Neural progenitor cell (in vitro differentiated cells): ENCODE measurements around the gene MAN2A1. TPM values are rescaled to one million over a fixed set of nuclear protein-coding genes. Genes with fewer than 3 reads are reported as not detected.
A peak's percentile ranks its signal among the peaks of the same experiment; 100 is the strongest.

Experiments
- DNase-seq: peaks from one replicate; pipeline ENCODE4 v3.0.0-alpha.2; 2016; ENCODE audit warnings: low spot score
- H2AFZ ChIP-seq: fragments of 200-600 bp; sonication (generic); replicated peaks from 2 replicates; pipeline ENCODE4 v1.6.1; 2016; ENCODE audit warnings: antibody characterized with exemption
- H3F3A ChIP-seq: fragments of 200-600 bp; sonication (generic); 2 replicates; pipeline ENCODE4 v1.6.1; 2016; ENCODE audit warnings: antibody characterized with exemption, low read depth
- H3K27ac ChIP-seq: fragments of 200-600 bp; sonication (generic); 2 replicates; pipeline ENCODE4 v1.5.1; 2016; ENCODE audit warnings: mild to moderate bottlenecking
- H3K27me3 ChIP-seq: fragments of 200-600 bp; sonication (generic); 2 replicates; pipeline ENCODE4 v1.6.1; 2016; ENCODE audit warnings: mild to moderate bottlenecking, moderate library complexity
- H3K36me3 ChIP-seq: fragments of 200-600 bp; sonication (generic); 2 replicates; pipeline ENCODE4 v1.5.1; 2016
- H3K4me1 ChIP-seq: fragments of 200-600 bp; sonication (generic); 2 replicates; pipeline ENCODE4 v1.6.1; 2016; ENCODE audit warnings: mixed run types
- H3K4me2 ChIP-seq: fragments of 200-600 bp; sonication (generic); 2 replicates; pipeline ENCODE4 v1.6.1; 2016
- H3K4me3 ChIP-seq: fragments of 200-600 bp; sonication (generic); 2 replicates; pipeline ENCODE4 v1.5.1; 2016
- H3K79me2 ChIP-seq: fragments of 200-600 bp; sonication (generic); 2 replicates; pipeline ENCODE4 v1.6.1; 2016; ENCODE audit warnings: low read depth
- H3K9ac ChIP-seq: fragments of 200-600 bp; sonication (generic); 2 replicates; pipeline ENCODE4 v1.6.1; 2016
- H3K9me3 ChIP-seq: fragments of 200-600 bp; sonication (generic); 2 replicates; pipeline ENCODE4 v1.5.1; 2016; ENCODE audit warnings: low read depth
- H4K20me1 ChIP-seq: fragments of 200-600 bp; sonication (generic); 2 replicates; pipeline ENCODE4 v1.6.1; 2016; ENCODE audit warnings: low read depth
- H3K27ac Mint-ChIP-seq: 3 replicates; pipeline ENCODE4 v1.8.0; 2021; ENCODE audit warnings: mixed read lengths
- H3K27me3 Mint-ChIP-seq: 2 replicates; pipeline ENCODE4 v1.8.0; 2022; ENCODE audit warnings: low read depth, mild to moderate bottlenecking, inconsistent platforms, moderate library complexity, mixed read lengths; ENCODE audit not compliant: insufficient read depth
- H3K36me3 Mint-ChIP-seq: 3 replicates; pipeline ENCODE4 v1.8.0; 2021; ENCODE audit warnings: mixed read lengths
- H3K4me1 Mint-ChIP-seq: 3 replicates; pipeline ENCODE4 v1.8.0; 2021; ENCODE audit warnings: mixed read lengths
- H3K4me3 Mint-ChIP-seq: 3 replicates; pipeline ENCODE4 v1.8.0; 2021; ENCODE audit warnings: mild to moderate bottlenecking, moderate library complexity, mixed read lengths
- H3K9me3 Mint-ChIP-seq: 3 replicates; pipeline ENCODE4 v1.8.0; 2020; ENCODE audit warnings: mixed read lengths
- CTCF ChIP-seq: fragments of 200-600 bp; sonication (generic); IDR thresholded peaks from 2 replicates; pipeline ENCODE4 v1.5.1; 2017; ENCODE audit warnings: antibody characterized with exemption, mild to moderate bottlenecking
- EZH2 ChIP-seq: fragments of 200-600 bp; sonication (generic); IDR thresholded peaks from 2 replicates; pipeline ENCODE4 v1.6.1; 2017; ENCODE audit warnings: antibody characterized with exemption, mild to moderate bottlenecking, moderate library complexity
- EZH2phosphoT487 ChIP-seq: fragments of 200-600 bp; sonication (generic); IDR thresholded peaks from 2 replicates; pipeline ENCODE4 v1.6.1; 2017; ENCODE audit warnings: antibody characterized with exemption
- total RNA-seq: library from RNA; depleted of rRNA; stranded (reverse); fragments of >200 nt; gene quantifications from 2 replicates; pipeline ENCODE4 v1.2.3, GENCODE V29; 2015; ENCODE audit warnings: low replicate concordance

The MAN2A1 gene
- total RNA-seq, 1 donor from 2014 or later = 130 TPM

GRCh38 chr5:109693535-109694400, 4.0 kb downstream of the MAN2A1 start:
- H3K27ac Mint-ChIP-seq = peak overlapping the region; percentile 57
- Histone ChIP-seq H3K4me3 (peak overlapping the region; percentile 65), H3K4me2 (peak overlapping the region; percentile 84), H3K27ac (no peak overlapping the region), H3K36me3 (no peaks in the 10 kb centered on the region), H3K4me1 (peaks cover 49% of the 10 kb centered on the region), H3K9ac (no peak overlapping the region), H3F3A (peaks cover 8% of the 10 kb centered on the region), H3K9me3 (no peaks in the 10 kb centered on the region), H2AFZ (no peak overlapping the region), H3K79me2 (peaks cover 90% of the 10 kb centered on the region), H4K20me1 (peaks cover 68% of the 10 kb centered on the region), H3K27me3 (no peaks in the 10 kb centered on the region)
- TF ChIP-seq EZH2phosphoT487 = no peak
- no peak for TF ChIP-seq CTCF
- TF ChIP-seq EZH2 = no peak
- H3K4me3 Mint-ChIP-seq = no peak overlapping the region
- peaks cover 24% of the 10 kb centered on the region for H3K9me3 Mint-ChIP-seq
- peak; percentile 31 for DNase-seq
- peaks cover 2% of the 10 kb centered on the region for H3K27me3 Mint-ChIP-seq
- peaks cover 24% of the 10 kb centered on the region for H3K4me1 Mint-ChIP-seq
- peaks cover 60% of the 10 kb centered on the region for H3K36me3 Mint-ChIP-seq

GRCh38 chr5:109694451-109694891, 4.7 kb downstream of the MAN2A1 start:
- Histone ChIP-seq H3K79me2 (peaks cover 97% of the 10 kb centered on the region), H3K9ac (no peak overlapping the region), H3K27me3 (no peaks in the 10 kb centered on the region), H3F3A (peaks cover 2% of the 10 kb centered on the region), H3K9me3 (no peaks in the 10 kb centered on the region), H3K27ac (no peak overlapping the region), H3K36me3 (peaks cover 6% of the 10 kb centered on the region), H2AFZ (no peak overlapping the region), H4K20me1 (peaks cover 68% of the 10 kb centered on the region), H3K4me3 (no peak overlapping the region), H3K4me1 (peaks cover 49% of the 10 kb centered on the region), H3K4me2 (peak overlapping the region; percentile 17)
- TF ChIP-seq EZH2phosphoT487 (no peak), CTCF (no peak), EZH2 (no peak)
- Mint-ChIP-seq H3K27me3 (peaks cover 3% of the 10 kb centered on the region), H3K4me1 (peaks cover 24% of the 10 kb centered on the region), H3K4me3 (no peak overlapping the region), H3K9me3 (peaks cover 29% of the 10 kb centered on the region), H3K36me3 (peaks cover 65% of the 10 kb centered on the region), H3K27ac (no peak overlapping the region)
- no peak for DNase-seq

GRCh38 chr5:109695005-109695926, 5.5 kb downstream of the MAN2A1 start:
- peaks cover 49% of the 10 kb centered on the region for H3K4me1 ChIP-seq
- H3K4me2 ChIP-seq = peak overlapping the region; percentile 17
- no peak overlapping the region for H3K4me3 ChIP-seq
- peaks cover 4% of the 10 kb centered on the region for H3K27me3 Mint-ChIP-seq
- no peaks in the 10 kb centered on the region for H3K27me3 ChIP-seq
- H3K36me3 ChIP-seq = peaks cover 7% of the 10 kb centered on the region
- peaks cover 73% of the 10 kb centered on the region for H3K36me3 Mint-ChIP-seq
- no peaks in the 10 kb centered on the region for H3F3A ChIP-seq
- H3K4me1 Mint-ChIP-seq = peaks cover 24% of the 10 kb centered on the region
- H3K9me3 ChIP-seq = no peaks in the 10 kb centered on the region
- no peak overlapping the region for H3K27ac ChIP-seq
- peaks cover 34% of the 10 kb centered on the region for H3K9me3 Mint-ChIP-seq
- no peak overlapping the region for H2AFZ ChIP-seq
- no peak overlapping the region for H3K9ac ChIP-seq
- TF ChIP-seq EZH2phosphoT487 = no peak
- no peak for TF ChIP-seq CTCF
- TF ChIP-seq EZH2 = no peak
- peaks cover 74% of the 10 kb centered on the region for H4K20me1 ChIP-seq
- no peak overlapping the region for H3K4me3 Mint-ChIP-seq
- DNase-seq = no peak
- no peak overlapping the region for H3K27ac Mint-ChIP-seq
- peaks cover 100% of the 10 kb centered on the region for H3K79me2 ChIP-seq
